DND-41 (cell line): ENCODE measurements around the gene SSR3.

Experiments used
- EZH2 ChIP-seq: IDR thresholded peaks from 3 replicates; pipeline ENCODE4 v1.6.1; 2012; ENCODE audit warnings: borderline replicate concordance, low read depth, mild to moderate bottlenecking, moderate library complexity, low read length, inconsistent platforms; ENCODE audit not compliant: severe bottlenecking
- TF ChIP-seq, protein P1 (sequence below): IDR thresholded peaks from 2 replicates; pipeline ENCODE4 v1.5.1; 2012; ENCODE audit warnings: borderline replicate concordance, low read length, moderate library complexity, mild to moderate bottlenecking; ENCODE audit not compliant: poor library complexity, severe bottlenecking; ENCODE audit errors: extremely low read depth

DNA sequence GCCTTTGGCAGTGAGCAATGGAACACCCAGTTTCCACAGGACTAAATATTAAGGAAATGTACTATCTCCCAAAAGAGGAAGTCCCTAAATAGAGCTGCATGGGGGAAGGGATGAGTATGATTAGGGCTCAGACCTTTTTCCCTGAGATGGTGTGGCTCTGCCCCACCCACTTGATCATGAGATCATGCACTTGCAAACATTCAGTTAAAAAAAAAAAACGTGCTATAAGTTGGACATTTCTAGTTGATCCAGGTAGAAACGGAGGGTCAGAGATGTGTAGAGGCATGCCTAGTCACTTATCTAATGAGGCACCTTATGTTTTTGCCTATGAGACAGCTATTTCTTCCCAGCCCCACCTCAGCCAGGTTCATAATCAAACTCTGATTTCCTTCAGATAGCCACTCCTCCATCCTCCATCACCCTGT lies 24.5 kb upstream of the SSR3 start:
- TF ChIP-seq, protein P1, sequence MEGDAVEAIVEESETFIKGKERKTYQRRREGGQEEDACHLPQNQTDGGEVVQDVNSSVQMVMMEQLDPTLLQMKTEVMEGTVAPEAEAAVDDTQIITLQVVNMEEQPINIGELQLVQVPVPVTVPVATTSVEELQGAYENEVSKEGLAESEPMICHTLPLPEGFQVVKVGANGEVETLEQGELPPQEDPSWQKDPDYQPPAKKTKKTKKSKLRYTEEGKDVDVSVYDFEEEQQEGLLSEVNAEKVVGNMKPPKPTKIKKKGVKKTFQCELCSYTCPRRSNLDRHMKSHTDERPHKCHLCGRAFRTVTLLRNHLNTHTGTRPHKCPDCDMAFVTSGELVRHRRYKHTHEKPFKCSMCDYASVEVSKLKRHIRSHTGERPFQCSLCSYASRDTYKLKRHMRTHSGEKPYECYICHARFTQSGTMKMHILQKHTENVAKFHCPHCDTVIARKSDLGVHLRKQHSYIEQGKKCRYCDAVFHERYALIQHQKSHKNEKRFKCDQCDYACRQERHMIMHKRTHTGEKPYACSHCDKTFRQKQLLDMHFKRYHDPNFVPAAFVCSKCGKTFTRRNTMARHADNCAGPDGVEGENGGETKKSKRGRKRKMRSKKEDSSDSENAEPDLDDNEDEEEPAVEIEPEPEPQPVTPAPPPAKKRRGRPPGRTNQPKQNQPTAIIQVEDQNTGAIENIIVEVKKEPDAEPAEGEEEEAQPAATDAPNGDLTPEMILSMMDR, result no peak
- TF ChIP-seq EZH2, result no peak
